ENCODE data around the gene SMIM41.

- TF ChIP-seq EZH2phosphoT487 (IDR thresholded peaks at IDR 0.05; ENCODE audit: insufficient read depth, low read depth) (no peak), EZH2 (IDR thresholded peaks at IDR 0.05; ENCODE audit: insufficient read depth, poor library complexity, severe bottlenecking) (no peak)
These were observed 35.9 kb upstream of the SMIM41 start for GRCh38 chr12:52043386-52044212.
